ENCODE data around the gene TBC1D22A. TPM values are rescaled to one million over a fixed set of nuclear protein-coding genes. Genes with fewer than 3 reads are reported as not detected.

The TBC1D22A gene
- total RNA-seq, 1 donor from 2014 or later = 24.2 TPM

- peaks cover 6% of the 10 kb centered on the region for H3K4me1 Mint-ChIP-seq (ENCODE audit: low read depth, unreplicated experiment)
- Histone ChIP-seq H2AFZ (ENCODE audit: low read depth, low read length) (no peak overlapping the region), H3K9me3 (ENCODE audit: insufficient read depth, low read depth, low read length) (no peaks in the 10 kb centered on the region), H3K4me2 (ENCODE audit: low read length) (no peak overlapping the region), H3K4me1 (ENCODE audit: insufficient read depth, low read length) (no peaks in the 10 kb centered on the region), H3K36me3 (ENCODE audit: insufficient read depth, low read length) (no peaks in the 10 kb centered on the region), H3K27me3 (ENCODE audit: insufficient read depth, low read length) (no peaks in the 10 kb centered on the region), H3K27ac (ENCODE audit: low read depth, low read length) (no peak overlapping the region), H3K79me2 (ENCODE audit: insufficient read depth, low read length) (peaks cover 11% of the 10 kb centered on the region), H3K4me3 (ENCODE audit: insufficient read depth, low read depth, low read length) (no peak overlapping the region), H3K9ac (ENCODE audit: low read length) (no peak overlapping the region), H4K20me1 (ENCODE audit: insufficient read depth, low read length) (peaks cover 41% of the 10 kb centered on the region)
- FAIRE-seq (no peak), DNase-seq (ENCODE audit: low read depth) (no peak)
- H3K27ac Mint-ChIP-seq (ENCODE audit: unreplicated experiment) = no peak overlapping the region
- peaks cover 6% of the 10 kb centered on the region for H3K9me3 Mint-ChIP-seq (ENCODE audit: unreplicated experiment)
- peaks cover 9% of the 10 kb centered on the region for H3K36me3 Mint-ChIP-seq (ENCODE audit: low read depth, unreplicated experiment)
- H3K4me3 Mint-ChIP-seq (ENCODE audit: unreplicated experiment) = no peak overlapping the region
- TF ChIP-seq EZH2 (IDR thresholded peaks at IDR 0.05; ENCODE audit: insufficient read depth, low read length) (no peak), CTCF (IDR thresholded peaks at IDR 0.05; ENCODE audit: insufficient read depth, low read depth, low read length) (no peak)
- no peaks in the 10 kb centered on the region for H3K27me3 Mint-ChIP-seq (ENCODE audit: low read depth, unreplicated experiment)
These were observed 95.4 kb downstream of the TBC1D22A start for GRCh38 chr22:46857885-46858143.

- H3K27ac ChIP-seq (ENCODE audit: low read depth, low read length) = no peak overlapping the region
- FAIRE-seq = no peak
- peaks cover 11% of the 10 kb centered on the region for H3K79me2 ChIP-seq (ENCODE audit: insufficient read depth, low read length)
- DNase-seq (ENCODE audit: low read depth) = no peak
- Mint-ChIP-seq H3K9me3 (ENCODE audit: unreplicated experiment) (peaks cover 6% of the 10 kb centered on the region), H3K4me3 (ENCODE audit: unreplicated experiment) (no peak overlapping the region), H3K4me1 (ENCODE audit: low read depth, unreplicated experiment) (peaks cover 6% of the 10 kb centered on the region), H3K36me3 (ENCODE audit: low read depth, unreplicated experiment) (peaks cover 5% of the 10 kb centered on the region), H3K27me3 (ENCODE audit: low read depth, unreplicated experiment) (no peaks in the 10 kb centered on the region), H3K27ac (ENCODE audit: unreplicated experiment) (no peak overlapping the region)
- TF ChIP-seq EZH2 (IDR thresholded peaks at IDR 0.05; ENCODE audit: insufficient read depth, low read length) (no peak), CTCF (IDR thresholded peaks at IDR 0.05; ENCODE audit: insufficient read depth, low read depth, low read length) (no peak)
- H3K4me2 ChIP-seq (ENCODE audit: low read length) = no peak overlapping the region
- no peaks in the 10 kb centered on the region for H3K4me1 ChIP-seq (ENCODE audit: insufficient read depth, low read length)
- H3K36me3 ChIP-seq (ENCODE audit: insufficient read depth, low read length) = no peaks in the 10 kb centered on the region
- H3K9me3 ChIP-seq (ENCODE audit: insufficient read depth, low read depth, low read length) = no peaks in the 10 kb centered on the region
- no peak overlapping the region for H3K4me3 ChIP-seq (ENCODE audit: insufficient read depth, low read depth, low read length)
- H2AFZ ChIP-seq (ENCODE audit: low read depth, low read length) = no peak overlapping the region
- H4K20me1 ChIP-seq (ENCODE audit: insufficient read depth, low read length) = peaks cover 42% of the 10 kb centered on the region
- H3K9ac ChIP-seq (ENCODE audit: low read length) = no peak overlapping the region
- no peaks in the 10 kb centered on the region for H3K27me3 ChIP-seq (ENCODE audit: insufficient read depth, low read length)
These were observed 95.8 kb downstream of the TBC1D22A start for GRCh38 chr22:46858181-46858771.

- Histone ChIP-seq H3K4me1 (ENCODE audit: insufficient read depth, low read length) (no peaks in the 10 kb centered on the region), H3K36me3 (ENCODE audit: insufficient read depth, low read length) (no peaks in the 10 kb centered on the region), H3K9ac (ENCODE audit: low read length) (no peak overlapping the region), H3K4me3 (ENCODE audit: insufficient read depth, low read depth, low read length) (no peak overlapping the region), H3K4me2 (ENCODE audit: low read length) (no peak overlapping the region), H3K9me3 (ENCODE audit: insufficient read depth, low read depth, low read length) (no peaks in the 10 kb centered on the region), H4K20me1 (ENCODE audit: insufficient read depth, low read length) (peaks cover 40% of the 10 kb centered on the region), H3K79me2 (ENCODE audit: insufficient read depth, low read length) (peaks cover 11% of the 10 kb centered on the region), H3K27ac (ENCODE audit: low read depth, low read length) (no peak overlapping the region), H2AFZ (ENCODE audit: low read depth, low read length) (no peak overlapping the region), H3K27me3 (ENCODE audit: insufficient read depth, low read length) (no peaks in the 10 kb centered on the region)
- Mint-ChIP-seq H3K27me3 (ENCODE audit: low read depth, unreplicated experiment) (no peaks in the 10 kb centered on the region), H3K4me1 (ENCODE audit: low read depth, unreplicated experiment) (no peaks in the 10 kb centered on the region), H3K4me3 (ENCODE audit: unreplicated experiment) (no peak overlapping the region), H3K36me3 (ENCODE audit: low read depth, unreplicated experiment) (peaks cover 8% of the 10 kb centered on the region), H3K9me3 (ENCODE audit: unreplicated experiment) (peaks cover 6% of the 10 kb centered on the region), H3K27ac (ENCODE audit: unreplicated experiment) (no peak overlapping the region)
- TF ChIP-seq EZH2 (IDR thresholded peaks at IDR 0.05; ENCODE audit: insufficient read depth, low read length) (no peak), CTCF (IDR thresholded peaks at IDR 0.05; ENCODE audit: insufficient read depth, low read depth, low read length) (no peak)
- FAIRE-seq (no peak), DNase-seq (ENCODE audit: low read depth) (no peak)
These were observed 98.1 kb downstream of the TBC1D22A start for GRCh38 chr22:46860562-46860961.

Data from astrocyte (in vitro differentiated cells and primary cell).